H9 (cell line): ENCODE measurements around the gene NANOS2. TPM values are rescaled to one million over a fixed set of nuclear protein-coding genes. Genes with fewer than 3 reads are reported as not detected.

Source experiments
- DNase-seq: peaks from one replicate; pipeline ENCODE4 v3.0.0-alpha.2; 2017
- H2AFZ ChIP-seq: one replicate; pipeline ENCODE4 v1.6.1; 2013; ENCODE audit warnings: mild to moderate bottlenecking, low read length, control low read depth, moderate library complexity
- H2AK5ac ChIP-seq: 2 replicates; pipeline ENCODE4 v1.6.1; 2013; ENCODE audit warnings: low read length, control low read depth, mixed read lengths; ENCODE audit not compliant: insufficient read length
- H2BK120ac ChIP-seq: one replicate; pipeline ENCODE4 v1.6.1; 2013; ENCODE audit warnings: low read depth, mild to moderate bottlenecking, low read length, control low read depth, inconsistent platforms; ENCODE audit not compliant: poor library complexity, severe bottlenecking
- H2BK12ac ChIP-seq: 2 replicates; pipeline ENCODE4 v1.6.1; 2013; ENCODE audit warnings: low read length, control low read depth, mixed read lengths, low read depth; ENCODE audit not compliant: insufficient read length
- H2BK15ac ChIP-seq: 2 replicates; pipeline ENCODE4 v1.6.1; 2013; ENCODE audit warnings: low read depth, low read length, control low read depth
- H2BK20ac ChIP-seq: one replicate; pipeline ENCODE4 v1.6.1; 2013; ENCODE audit warnings: low read depth, mild to moderate bottlenecking, low read length, control low read depth, inconsistent platforms; ENCODE audit not compliant: poor library complexity, severe bottlenecking
- H2BK5ac ChIP-seq: 2 replicates; pipeline ENCODE4 v1.6.1; 2013; ENCODE audit warnings: low read length, control low read depth, mixed read lengths; ENCODE audit not compliant: insufficient read length
- H3K14ac ChIP-seq: 2 replicates; pipeline ENCODE4 v1.6.1; 2013; ENCODE audit warnings: low read length, control low read depth; ENCODE audit not compliant: insufficient read depth
- H3K18ac ChIP-seq: 2 replicates; pipeline ENCODE4 v1.6.1; 2013; ENCODE audit warnings: low read depth, mild to moderate bottlenecking, mixed read lengths, low read length, control low read depth; ENCODE audit not compliant: insufficient read length
- H3K23ac ChIP-seq: 2 replicates; pipeline ENCODE4 v1.6.1; 2013; ENCODE audit warnings: low read length, control low read depth, mixed read lengths, low read depth; ENCODE audit not compliant: insufficient read length
- H3K23me2 ChIP-seq: 2 replicates; pipeline ENCODE4 v1.6.1; 2013; ENCODE audit warnings: low read depth, mild to moderate bottlenecking, mixed read lengths, low read length, control low read depth; ENCODE audit not compliant: insufficient read length, poor library complexity, severe bottlenecking
- H3K27ac ChIP-seq: 2 replicates; pipeline ENCODE4 v1.5.1; 2013; ENCODE audit warnings: low read length, control low read depth, mixed read lengths, low read depth; ENCODE audit not compliant: insufficient read length
- H3K27me3 ChIP-seq: 2 replicates; pipeline ENCODE4 v1.6.1; 2013; ENCODE audit warnings: low read length, control low read depth, inconsistent platforms; ENCODE audit not compliant: insufficient read depth
- H3K4ac ChIP-seq: 2 replicates; pipeline ENCODE4 v1.6.1; 2013; ENCODE audit warnings: low read depth, mild to moderate bottlenecking, control low read depth, inconsistent platforms, low read length, moderate library complexity
- H3K4me1 ChIP-seq: 2 replicates; pipeline ENCODE4 v1.6.1; 2013; ENCODE audit warnings: low read length, control low read depth, inconsistent platforms; ENCODE audit not compliant: insufficient read depth
- H3K4me2 ChIP-seq: 2 replicates; pipeline ENCODE4 v1.6.1; 2013; ENCODE audit warnings: low read length, control low read depth, mixed read lengths; ENCODE audit not compliant: insufficient read length, insufficient read depth
- H3K56ac ChIP-seq: 2 replicates; pipeline ENCODE4 v1.6.1; 2013; ENCODE audit warnings: low read depth, mild to moderate bottlenecking, mixed read lengths, low read length, control low read depth; ENCODE audit not compliant: insufficient read length
- H3K79me1 ChIP-seq: 2 replicates; pipeline ENCODE4 v1.6.1; 2013; ENCODE audit warnings: low read depth, mild to moderate bottlenecking, moderate library complexity, low read length, control low read depth, inconsistent platforms; ENCODE audit not compliant: insufficient read depth, poor library complexity, severe bottlenecking
- H3K79me2 ChIP-seq: 2 replicates; pipeline ENCODE4 v1.6.1; 2013; ENCODE audit warnings: low read length, control low read depth, inconsistent platforms; ENCODE audit not compliant: insufficient read depth
- H3K9ac ChIP-seq: 2 replicates; pipeline ENCODE4 v1.6.1; 2013; ENCODE audit warnings: low read length, control low read depth, mixed read lengths; ENCODE audit not compliant: insufficient read length; ENCODE audit errors: extremely low read depth
- H3K9me3 ChIP-seq: one replicate; pipeline ENCODE4 v1.6.1; 2013; ENCODE audit warnings: low read depth, low read length, inconsistent platforms; ENCODE audit not compliant: control insufficient read depth
- H3T11ph ChIP-seq: one replicate; pipeline ENCODE4 v1.6.1; 2013; ENCODE audit warnings: mild to moderate bottlenecking, low read length, control low read depth, inconsistent platforms
- H4K20me1 ChIP-seq: one replicate; pipeline ENCODE4 v1.6.1; 2013; ENCODE audit not compliant: control insufficient read depth, insufficient read length, insufficient read depth
- H4K5ac ChIP-seq: 2 replicates; pipeline ENCODE4 v1.6.1; 2013; ENCODE audit warnings: low read depth, mild to moderate bottlenecking, mixed read lengths, low read length, control low read depth; ENCODE audit not compliant: insufficient read length
- H4K8ac ChIP-seq: replicated peaks from 2 replicates; pipeline ENCODE4 v1.6.1; 2013; ENCODE audit warnings: low read length, control low read depth, mixed read lengths, low read depth; ENCODE audit not compliant: insufficient read length
- H4K91ac ChIP-seq: 2 replicates; pipeline ENCODE4 v1.6.1; 2013; ENCODE audit warnings: low read depth, mild to moderate bottlenecking, moderate library complexity, mixed read lengths, low read length, control low read depth; ENCODE audit not compliant: insufficient read length
- H3K27ac Mint-ChIP-seq, 3 experiments: 2 replicates in 2 of 3; 3 replicates in 1 of 3; pipeline ENCODE4 v1.8.0; 2020 to 2021; ENCODE audit warnings: mixed read lengths in 3 of 3, mild to moderate bottlenecking in 1 of 3, moderate library complexity in 1 of 3
- H3K27me3 Mint-ChIP-seq: 2 replicates; pipeline ENCODE4 v1.8.0; 2021; ENCODE audit warnings: low read depth, mild to moderate bottlenecking, moderate library complexity, mixed read lengths
- H3K36me3 Mint-ChIP-seq, 3 experiments: 2 replicates in 2 of 3; 3 replicates in 1 of 3; pipeline ENCODE4 v1.8.0; 2020 to 2021; ENCODE audit warnings: low read depth in 3 of 3, mixed read lengths in 3 of 3; ENCODE audit not compliant: insufficient read depth in 1 of 3
- H3K4me1 Mint-ChIP-seq, 2 experiments: 2 replicates each; pipeline ENCODE4 v1.8.0; 2020; ENCODE audit warnings: mixed read lengths in 2 of 2
- H3K4me3 Mint-ChIP-seq, 2 experiments: 2 replicates in 1 of 2; 3 replicates in 1 of 2; pipeline ENCODE4 v1.8.0; 2020 to 2021; ENCODE audit warnings: mild to moderate bottlenecking in 2 of 2, mixed read lengths in 2 of 2, moderate library complexity in 1 of 2
- H3K9me3 Mint-ChIP-seq, 2 experiments: 2 replicates in 1 of 2; 3 replicates in 1 of 2; pipeline ENCODE4 v1.8.0; 2020; ENCODE audit warnings: mild to moderate bottlenecking in 2 of 2, mixed read lengths in 2 of 2, moderate library complexity in 1 of 2
- CTCF ChIP-seq: fragments of 200-600 bp; sonication (generic); conservative IDR thresholded peaks from 3 replicates; pipeline ENCODE4 v1.8.0; 2021; ENCODE audit warnings: antibody characterized with exemption, mild to moderate bottlenecking
- WGBS: extraction: QIAGEN DNeasy Blood & Tissue Kit; methylation state at CpG from one replicate; pipeline ENCODE4 v1.1.7; 2013; ENCODE audit warnings: missing lambda C conversion rate, low lambda C conversion rate, mixed read lengths; ENCODE audit not compliant: insufficient read length; ENCODE audit errors: extremely low coverage; 5-methylcytosine and 5-hydroxymethylcytosine counted together
- total RNA-seq: library from RNA; stranded (reverse); gene quantifications from 2 replicates; pipeline ENCODE4 v1.2.1, GENCODE V29; 2021

Gene NANOS2
- total RNA-seq, 1 experiment from 2014 or later = not detected

- no peak overlapping the region for H3K27ac Mint-ChIP-seq
- peaks cover 10% of the 10 kb centered on the region for H3K27me3 Mint-ChIP-seq
- no peak overlapping the region for H3T11ph ChIP-seq
- no peak overlapping the region for H2BK12ac ChIP-seq
- H3K79me1 ChIP-seq = no peaks in the 10 kb centered on the region
- no peak overlapping the region for H3K4me3 Mint-ChIP-seq
- no peak overlapping the region for H2AFZ ChIP-seq
- no peak overlapping the region for H2BK20ac ChIP-seq
- no peak overlapping the region for H3K56ac ChIP-seq
- H3K4me1 ChIP-seq = no peaks in the 10 kb centered on the region
- no peak overlapping the region for H2AK5ac ChIP-seq
- H3K79me2 ChIP-seq = no peaks in the 10 kb centered on the region
- no peak for DNase-seq
- WGBS = no CpG with 5 or more reads among the region's 32 CpGs
- no peak overlapping the region for H3K18ac ChIP-seq
- H4K5ac ChIP-seq = no peak overlapping the region
- no peak overlapping the region for H3K23ac ChIP-seq
- H4K20me1 ChIP-seq = no peaks in the 10 kb centered on the region
- H4K8ac ChIP-seq = no peak overlapping the region
- H3K27ac ChIP-seq = no peak overlapping the region
- H3K9me3 ChIP-seq = no peaks in the 10 kb centered on the region
- no peak overlapping the region for H2BK5ac ChIP-seq
- H3K4ac ChIP-seq = no peak overlapping the region
- no peak for TF ChIP-seq CTCF
- H3K4me2 ChIP-seq = no peak overlapping the region
- H3K14ac ChIP-seq = no peak overlapping the region
- H3K9ac ChIP-seq = no peak overlapping the region
- no peaks in the 10 kb centered on the region for H3K9me3 Mint-ChIP-seq
- H2BK120ac ChIP-seq = no peak overlapping the region
- H3K27me3 ChIP-seq = no peaks in the 10 kb centered on the region
- no peak overlapping the region for H4K91ac ChIP-seq
- H3K23me2 ChIP-seq = no peaks in the 10 kb centered on the region
- peaks cover 5 to 19% of the 10 kb centered on the region in 2 experiments; a peak in 3 of 4 replicates for H3K4me1 Mint-ChIP-seq
- no peak overlapping the region for H2BK15ac ChIP-seq
- peaks cover 0 to 9% (median 4%) of the 10 kb centered on the region in 3 experiments; a peak in 3 of 7 replicates for H3K36me3 Mint-ChIP-seq
These were observed 25.9 kb upstream of the NANOS2 start for GRCh38 chr19:45940515-45940805.
